Measurements from ENCODE around the gene ALG5. TPM values are rescaled to one million over a fixed set of nuclear protein-coding genes. Genes with fewer than 3 reads are reported as not detected.

The ALG5 gene
- total and polyA plus RNA-seq, 2 experiments from 2014 or later, result 66.2 to 99.4 TPM

DNA sequence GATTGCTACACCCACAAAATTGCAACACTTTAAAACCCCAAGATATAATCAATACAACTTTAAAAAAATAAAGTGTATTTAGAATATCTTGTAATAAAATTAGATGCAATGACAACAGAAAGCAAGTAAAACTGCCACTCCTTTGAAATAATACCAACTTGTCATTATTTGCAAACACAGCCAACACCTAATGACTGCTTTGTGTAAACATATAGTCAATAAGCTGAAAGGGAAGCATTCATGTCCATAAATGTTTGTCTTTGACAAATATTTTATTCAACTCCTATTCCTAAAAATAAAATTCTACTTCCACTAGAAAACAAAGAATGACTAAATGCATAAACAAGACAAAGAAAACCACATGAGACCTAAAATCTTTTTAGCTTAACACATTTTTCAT lies 85.7 kb downstream of the ALG5 start:
- H3K4me1 ChIP-seq (ENCODE audit: insufficient read depth), result no peaks in the 10 kb centered on the region
- H3K9me3 ChIP-seq (ENCODE audit: low read depth), result no peaks in the 10 kb centered on the region
- H3K4me3 ChIP-seq, result no peak overlapping the region
- no peaks in the 10 kb centered on the region for H3K36me3 ChIP-seq (replicated peaks; ENCODE audit: insufficient read depth, low read depth)
- H3K79me2 ChIP-seq, result peaks cover 59% of the 10 kb centered on the region
- no peak overlapping the region for H3K27ac ChIP-seq
- no peaks in the 10 kb centered on the region for H4K20me1 ChIP-seq (ENCODE audit: insufficient read depth, poor library complexity, severe bottlenecking)
- H3K27me3 ChIP-seq, result no peaks in the 10 kb centered on the region
- H3K9me2 ChIP-seq (replicated peaks; ENCODE audit: insufficient read depth), result no peaks in the 10 kb centered on the region
- H3K4me2 ChIP-seq, result no peak overlapping the region
- H2AFZ ChIP-seq, result no peak overlapping the region
- no peak for DNase-seq (ENCODE audit: low spot score)
- TF ChIP-seq EZH2 (IDR thresholded peaks at IDR 0.05; ENCODE audit: borderline replicate concordance) (no peak), EZH2phosphoT487 (IDR thresholded peaks at IDR 0.05; ENCODE audit: low read depth, severe bottlenecking, unreplicated experiment) (no peak)
- TF ChIP-seq, protein P1, sequence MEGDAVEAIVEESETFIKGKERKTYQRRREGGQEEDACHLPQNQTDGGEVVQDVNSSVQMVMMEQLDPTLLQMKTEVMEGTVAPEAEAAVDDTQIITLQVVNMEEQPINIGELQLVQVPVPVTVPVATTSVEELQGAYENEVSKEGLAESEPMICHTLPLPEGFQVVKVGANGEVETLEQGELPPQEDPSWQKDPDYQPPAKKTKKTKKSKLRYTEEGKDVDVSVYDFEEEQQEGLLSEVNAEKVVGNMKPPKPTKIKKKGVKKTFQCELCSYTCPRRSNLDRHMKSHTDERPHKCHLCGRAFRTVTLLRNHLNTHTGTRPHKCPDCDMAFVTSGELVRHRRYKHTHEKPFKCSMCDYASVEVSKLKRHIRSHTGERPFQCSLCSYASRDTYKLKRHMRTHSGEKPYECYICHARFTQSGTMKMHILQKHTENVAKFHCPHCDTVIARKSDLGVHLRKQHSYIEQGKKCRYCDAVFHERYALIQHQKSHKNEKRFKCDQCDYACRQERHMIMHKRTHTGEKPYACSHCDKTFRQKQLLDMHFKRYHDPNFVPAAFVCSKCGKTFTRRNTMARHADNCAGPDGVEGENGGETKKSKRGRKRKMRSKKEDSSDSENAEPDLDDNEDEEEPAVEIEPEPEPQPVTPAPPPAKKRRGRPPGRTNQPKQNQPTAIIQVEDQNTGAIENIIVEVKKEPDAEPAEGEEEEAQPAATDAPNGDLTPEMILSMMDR (IDR thresholded peaks at IDR 0.05; ENCODE audit: poor library complexity), result no peak

DNA sequence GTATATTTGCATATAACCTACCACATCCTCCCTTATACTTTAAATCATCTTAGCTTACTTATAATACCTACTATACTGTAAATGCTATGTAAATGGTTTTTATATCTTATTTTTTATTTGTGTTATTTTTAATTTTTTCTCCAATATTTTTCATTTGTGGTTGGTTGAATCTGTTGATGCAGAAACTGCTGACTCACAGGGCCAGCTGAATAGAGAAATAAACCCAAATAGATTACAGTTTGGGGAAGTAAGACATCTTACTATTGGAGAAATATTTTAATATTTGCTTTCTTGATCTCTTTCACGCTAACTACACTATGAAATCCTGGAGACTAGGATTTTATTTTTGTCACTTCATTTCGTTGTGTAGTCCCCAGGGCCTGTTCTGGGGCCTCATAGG lies 86.2 kb downstream of the ALG5 start:
- H3K27ac ChIP-seq, result no peak overlapping the region
- 78% methylated on average over 2 of the region's 2 CpGs for WGBS (ENCODE audit: low lambda C conversion rate, missing lambda C conversion rate)
- H4K20me1 ChIP-seq (ENCODE audit: insufficient read depth, poor library complexity, severe bottlenecking), result no peaks in the 10 kb centered on the region
- TF ChIP-seq EZH2 (IDR thresholded peaks at IDR 0.05; ENCODE audit: borderline replicate concordance) (no peak), EZH2phosphoT487 (IDR thresholded peaks at IDR 0.05; ENCODE audit: low read depth, severe bottlenecking, unreplicated experiment) (no peak)
- TF ChIP-seq, protein P1 (IDR thresholded peaks at IDR 0.05; ENCODE audit: poor library complexity), result no peak
- H3K79me2 ChIP-seq, result peaks cover 56% of the 10 kb centered on the region
- H3K4me3 ChIP-seq, result no peak overlapping the region
- H2AFZ ChIP-seq, result no peak overlapping the region
- no peak overlapping the region for H3K4me2 ChIP-seq
- no peak for DNase-seq (ENCODE audit: low spot score)
- no peaks in the 10 kb centered on the region for H3K36me3 ChIP-seq (replicated peaks; ENCODE audit: insufficient read depth, low read depth)
- H3K4me1 ChIP-seq (ENCODE audit: insufficient read depth), result no peaks in the 10 kb centered on the region
- H3K9me2 ChIP-seq (replicated peaks; ENCODE audit: insufficient read depth), result no peaks in the 10 kb centered on the region
- H3K27me3 ChIP-seq, result no peaks in the 10 kb centered on the region
- H3K9me3 ChIP-seq (ENCODE audit: low read depth), result no peaks in the 10 kb centered on the region

- no peak for TF ChIP-seq EZH2phosphoT487 (IDR thresholded peaks at IDR 0.05; ENCODE audit: low read depth, severe bottlenecking, unreplicated experiment)
- TF ChIP-seq, protein P1 (IDR thresholded peaks at IDR 0.05; ENCODE audit: poor library complexity), result no peak
- TF ChIP-seq EZH2 (IDR thresholded peaks at IDR 0.05; ENCODE audit: borderline replicate concordance), result no peak
- Histone ChIP-seq H3K79me2 (peaks cover 53% of the 10 kb centered on the region), H3K4me3 (no peak overlapping the region), H3K9me3 (ENCODE audit: low read depth) (no peaks in the 10 kb centered on the region), H3K4me1 (ENCODE audit: insufficient read depth) (no peaks in the 10 kb centered on the region), H2AFZ (no peak overlapping the region), H3K36me3 (replicated peaks; ENCODE audit: insufficient read depth, low read depth) (no peaks in the 10 kb centered on the region), H3K27me3 (no peaks in the 10 kb centered on the region), H4K20me1 (ENCODE audit: insufficient read depth, poor library complexity, severe bottlenecking) (no peaks in the 10 kb centered on the region), H3K9me2 (replicated peaks; ENCODE audit: insufficient read depth) (no peaks in the 10 kb centered on the region), H3K4me2 (no peak overlapping the region), H3K27ac (no peak overlapping the region)
- DNase-seq (ENCODE audit: low spot score), result no peak
Measured at GRCh38 chr13:36912369-36912768, 86.8 kb downstream of the ALG5 start.

DNA sequence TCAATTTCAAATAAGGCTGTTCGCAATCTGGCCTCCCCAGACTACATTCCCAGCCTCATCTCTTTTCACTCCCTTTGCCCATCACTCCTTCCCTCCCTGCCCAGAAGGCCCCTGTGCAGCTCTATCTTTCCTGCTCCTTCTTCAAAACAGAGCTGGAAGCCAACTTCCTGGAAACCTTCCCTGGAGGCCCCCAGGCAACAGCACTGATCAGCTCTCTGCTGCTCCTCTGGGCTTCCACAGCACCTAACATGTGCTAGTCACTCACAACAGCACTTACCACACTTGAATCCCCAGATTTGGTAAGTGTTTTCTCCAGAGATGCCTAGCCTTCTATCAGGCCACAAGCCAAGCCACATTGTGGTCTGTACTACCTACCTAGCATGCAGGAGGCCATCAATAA lies 88.6 kb downstream of the ALG5 start:
- WGBS (ENCODE audit: low lambda C conversion rate, missing lambda C conversion rate), result 95% methylated on average over 1 of the region's 1 CpG
- DNase-seq (ENCODE audit: low spot score), result no peak
- Histone ChIP-seq H3K27me3 (no peaks in the 10 kb centered on the region), H3K4me3 (no peak overlapping the region), H3K79me2 (peaks cover 38% of the 10 kb centered on the region), H3K36me3 (replicated peaks; ENCODE audit: insufficient read depth, low read depth) (no peaks in the 10 kb centered on the region), H2AFZ (no peak overlapping the region), H3K9me3 (ENCODE audit: low read depth) (no peaks in the 10 kb centered on the region), H4K20me1 (ENCODE audit: insufficient read depth, poor library complexity, severe bottlenecking) (no peaks in the 10 kb centered on the region), H3K4me2 (no peak overlapping the region), H3K9me2 (replicated peaks; ENCODE audit: insufficient read depth) (no peaks in the 10 kb centered on the region), H3K27ac (no peak overlapping the region), H3K4me1 (ENCODE audit: insufficient read depth) (no peaks in the 10 kb centered on the region)
- TF ChIP-seq, protein P1 (IDR thresholded peaks at IDR 0.05; ENCODE audit: poor library complexity), result no peak
- no peak for TF ChIP-seq EZH2 (IDR thresholded peaks at IDR 0.05; ENCODE audit: borderline replicate concordance)
- TF ChIP-seq EZH2phosphoT487 (IDR thresholded peaks at IDR 0.05; ENCODE audit: low read depth, severe bottlenecking, unreplicated experiment), result no peak
